MM.1S (cell line): ENCODE results near the gene SERAC1.

ENCODE experiments used
- CTCF ChIP-seq: fragments of 300-600 bp; sonication (generic); IDR thresholded peaks from 2 replicates; pipeline ENCODE4 v1.5.1; 2016; ENCODE audit warnings: antibody characterized with exemption, low read length, mixed read lengths
- EZH2 ChIP-seq: fragments of 300-600 bp; sonication (generic); optimal IDR thresholded peaks from 2 replicates; pipeline ENCODE3; 2017; ENCODE audit warnings: low read depth, mild to moderate bottlenecking, antibody characterized with exemption, low read length, mixed read lengths

GRCh38 chr6:158125271-158125670, 42.8 kb downstream of the SERAC1 start:
- TF ChIP-seq EZH2 (no peak), CTCF (no peak)
